HG03108 (cell line): ENCODE measurements around the gene CAMSAP1.

ENCODE experiments used
- ATAC-seq: cut with Tn5 transposase; IDR thresholded peaks from one replicate; pipeline ENCODE4 v1.9.1; 2021; ENCODE audit warnings: moderate library complexity; ENCODE audit not compliant: unreplicated experiment

The CAMSAP1 gene

GRCh38 chr9:135765416-135765815 is 141.9 kb downstream of the CAMSAP1 start:
- no peak for ATAC-seq

- ATAC-seq: no peak
Measured at GRCh38 chr9:135764731-135765130, 142.6 kb downstream of the CAMSAP1 start.

GRCh38 chr9:135763716-135764446 is 143.5 kb downstream of the CAMSAP1 start:
- ATAC-seq: no peak

DNA sequence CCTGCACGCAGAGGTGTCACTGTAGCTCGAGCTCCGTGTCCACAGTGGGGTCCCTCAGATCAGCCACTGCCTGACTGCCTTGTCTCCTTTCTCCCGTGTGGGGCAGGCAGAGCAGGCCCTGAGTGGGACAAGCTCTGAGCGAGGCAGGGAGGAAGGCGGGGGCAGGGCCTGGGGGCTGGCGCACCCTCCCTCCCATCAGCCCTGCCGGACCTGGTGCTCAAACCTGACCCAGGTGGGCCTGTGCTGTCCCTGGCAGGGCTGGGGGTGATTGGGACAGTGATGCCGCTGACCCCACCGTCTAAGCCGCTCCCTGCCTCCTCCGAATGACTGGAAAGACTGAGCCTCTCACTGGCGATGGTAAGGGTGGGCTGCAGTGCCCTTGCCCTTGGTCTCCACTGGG is 144.4 kb downstream of the CAMSAP1 start:
- no peak for ATAC-seq

- ATAC-seq: no peak
Measured at GRCh38 chr9:135761845-135762168, 145.5 kb downstream of the CAMSAP1 start.

GRCh38 chr9:135761150-135761844 is 146.0 kb downstream of the CAMSAP1 start:
- no peak for ATAC-seq

DNA sequence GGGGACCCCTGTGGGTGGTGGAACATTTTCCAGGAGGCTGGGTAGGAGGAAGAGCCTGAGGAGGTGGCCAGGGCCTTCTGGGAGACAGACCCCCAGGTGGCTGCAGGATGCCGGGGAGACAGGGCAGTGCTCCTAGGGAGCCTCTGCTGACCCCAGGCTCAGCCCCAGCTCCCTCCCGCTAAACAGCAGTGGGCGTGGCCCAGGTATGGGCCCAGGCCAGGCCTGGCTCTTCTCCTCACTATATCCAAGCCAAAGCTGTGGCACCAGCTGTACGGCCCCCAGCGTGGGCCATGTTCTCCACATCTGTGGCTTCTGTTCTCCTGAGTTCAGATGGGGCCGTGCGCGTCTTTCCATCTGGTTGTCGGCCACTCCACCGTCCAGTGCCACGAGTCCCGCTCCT is 146.9 kb downstream of the CAMSAP1 start:
- no peak for ATAC-seq

GRCh38 chr9:135759676-135760300 is 147.6 kb downstream of the CAMSAP1 start:
- no peak for ATAC-seq

GRCh38 chr9:135758870-135759269 is 148.5 kb downstream of the CAMSAP1 start:
- no peak for ATAC-seq
